NCI-H1436 (cell line): Measurements from ENCODE around the gene PTPRR.

Experiments
- DNase-seq: peaks from one replicate; lab custom pipeline; 2025; lab: John Stamatoyannopoulos, UW

PTPRR gene

GRCh38 chr12:70645494-70646317 is 274.8 kb downstream of the PTPRR start:
- no peak for DNase-seq

GRCh38 chr12:70644861-70645260 is 275.7 kb downstream of the PTPRR start:
- no peak for DNase-seq

GRCh38 chr12:70643939-70644338 is 276.6 kb downstream of the PTPRR start:
- DNase-seq, result no peak

GRCh38 chr12:70641691-70642090 is 278.8 kb downstream of the PTPRR start:
- no peak for DNase-seq

- no peak for DNase-seq
Measured at GRCh38 chr12:70640901-70641300, 279.6 kb downstream of the PTPRR start.

- DNase-seq, result no peak
Measured at GRCh38 chr12:70639535-70639934, 281.0 kb downstream of the PTPRR start.

GRCh38 chr12:70638639-70639360 is 281.7 kb downstream of the PTPRR start:
- DNase-seq, result no peak

- peak; percentile 41 for DNase-seq
Measured at GRCh38 chr12:70637303-70638085, 283.0 kb downstream of the PTPRR start, which contains the start of gene PTPRB. Gene PTPRB, minus strand, starts transcription at chr12:70637429. Its CDS starts 34 bp downstream, at chr12:70637395.

- no peak for DNase-seq
Measured at GRCh38 chr12:70635755-70636154, 284.8 kb downstream of the PTPRR start.

- no peak for DNase-seq
Measured at GRCh38 chr12:70628701-70629480, 291.6 kb downstream of the PTPRR start.

- no peak for DNase-seq
Measured at GRCh38 chr12:70627677-70628076, 292.9 kb downstream of the PTPRR start.

GRCh38 chr12:70626180-70626579 is 294.4 kb downstream of the PTPRR start:
- no peak for DNase-seq

- no peak for DNase-seq
Measured at GRCh38 chr12:70619471-70620152, 300.9 kb downstream of the PTPRR start.

- no peak for DNase-seq
Measured at GRCh38 chr12:70618371-70618770, 302.2 kb downstream of the PTPRR start.

GRCh38 chr12:70617450-70617849 is 303.1 kb downstream of the PTPRR start:
- no peak for DNase-seq

GRCh38 chr12:70615174-70615866 is 305.2 kb downstream of the PTPRR start:
- DNase-seq, result no peak

GRCh38 chr12:70609739-70610491 is 310.6 kb downstream of the PTPRR start:
- DNase-seq, result no peak

GRCh38 chr12:70609203-70609602 is 311.3 kb downstream of the PTPRR start:
- DNase-seq, result no peak

- DNase-seq, result no peak
Measured at GRCh38 chr12:70608184-70608583, 312.4 kb downstream of the PTPRR start.

- no peak for DNase-seq
Measured at GRCh38 chr12:70607107-70607506, 313.4 kb downstream of the PTPRR start.
